ENCODE results near the gene LRFN2. TPM values are rescaled to one million over a fixed set of nuclear protein-coding genes. Genes with fewer than 3 reads are reported as not detected.
A peak's percentile ranks its signal among the peaks of the same experiment; 100 is the strongest.

The LRFN2 gene
- total and polyA plus RNA-seq, 5 donors from 2014 or later = not detected

GRCh38 chr6:40480678-40481077 is 106.5 kb downstream of the LRFN2 start:
- DNase-seq (no peak), ATAC-seq (ENCODE audit: low read depth in 2 of 2) (no peak)
- no peaks in the 10 kb centered on the region for H3K36me3 ChIP-seq (ENCODE audit: control insufficient read depth, insufficient read depth, low read length)
- Mint-ChIP-seq H3K27me3 (peaks cover 14% of the 10 kb centered on the region), H3K27ac (no peak overlapping the region), H3K4me3 (no peak overlapping the region), H3K4me1 (no peaks in the 10 kb centered on the region), H3K36me3 (no peaks in the 10 kb centered on the region), H3K9me3 (peaks cover 0 to 1% (median 0%) of the 10 kb centered on the region in 7 donors)
- H3K4me1 ChIP-seq (ENCODE audit: control insufficient read depth, insufficient read depth, low read length, poor library complexity, severe bottlenecking) = no peaks in the 10 kb centered on the region
- no peak overlapping the region for H3K4me3 ChIP-seq (ENCODE audit: low read depth, low read length)
- peaks cover 2% of the 10 kb centered on the region for H3K27me3 ChIP-seq (ENCODE audit: control insufficient read depth, insufficient read depth, low read length)
- no peak overlapping the region for H3K27ac ChIP-seq (ENCODE audit: insufficient read depth, low read length, poor library complexity, severe bottlenecking)
- H3K9me3 ChIP-seq (ENCODE audit: control insufficient read depth in 2 of 2, low read length in 2 of 2) = no peaks in the 10 kb centered on the region

- Mint-ChIP-seq H3K4me1 (no peaks in the 10 kb centered on the region), H3K27ac (no peak overlapping the region), H3K27me3 (peaks cover 14% of the 10 kb centered on the region), H3K4me3 (no peak overlapping the region), H3K9me3 (peaks cover 0 to 1% (median 0%) of the 10 kb centered on the region in 7 donors), H3K36me3 (no peaks in the 10 kb centered on the region)
- Histone ChIP-seq H3K27me3 (ENCODE audit: control insufficient read depth, insufficient read depth, low read length) (peaks cover 2% of the 10 kb centered on the region), H3K36me3 (ENCODE audit: control insufficient read depth, insufficient read depth, low read length) (no peaks in the 10 kb centered on the region), H3K9me3 (ENCODE audit: control insufficient read depth in 2 of 2, low read length in 2 of 2) (no peaks in the 10 kb centered on the region), H3K4me3 (ENCODE audit: low read depth, low read length) (no peak overlapping the region), H3K4me1 (ENCODE audit: control insufficient read depth, insufficient read depth, low read length, poor library complexity, severe bottlenecking) (no peaks in the 10 kb centered on the region), H3K27ac (ENCODE audit: insufficient read depth, low read length, poor library complexity, severe bottlenecking) (no peak overlapping the region)
- ATAC-seq (ENCODE audit: low read depth in 2 of 2) = no peak
- no peak for DNase-seq
These were observed 107.5 kb downstream of the LRFN2 start for GRCh38 chr6:40479706-40480105.

GRCh38 chr6:40477246-40478126 is 109.7 kb downstream of the LRFN2 start:
- H3K9me3 Mint-ChIP-seq = no peaks in the 10 kb centered on the region
- H3K4me3 Mint-ChIP-seq = no peak overlapping the region
- ATAC-seq (ENCODE audit: low read depth in 2 of 2) = no peak
- no peaks in the 10 kb centered on the region for H3K36me3 Mint-ChIP-seq
- no peaks in the 10 kb centered on the region for H3K4me1 ChIP-seq (ENCODE audit: control insufficient read depth, insufficient read depth, low read length, poor library complexity, severe bottlenecking)
- no peaks in the 10 kb centered on the region for H3K36me3 ChIP-seq (ENCODE audit: control insufficient read depth, insufficient read depth, low read length)
- peak in 1 of 3 donors; percentile 9 for DNase-seq
- peaks cover 2% of the 10 kb centered on the region for H3K27me3 ChIP-seq (ENCODE audit: control insufficient read depth, insufficient read depth, low read length)
- H3K4me3 ChIP-seq (ENCODE audit: low read depth, low read length) = no peak overlapping the region
- no peaks in the 10 kb centered on the region for H3K4me1 Mint-ChIP-seq
- H3K9me3 ChIP-seq (ENCODE audit: control insufficient read depth in 2 of 2, low read length in 2 of 2) = no peaks in the 10 kb centered on the region
- H3K27ac Mint-ChIP-seq = peak overlapping the region in 1 of 3 donors; percentile 5
- H3K27me3 Mint-ChIP-seq = peaks cover 9% of the 10 kb centered on the region
- H3K27ac ChIP-seq (ENCODE audit: insufficient read depth, low read length, poor library complexity, severe bottlenecking) = no peak overlapping the region

GRCh38 chr6:40476673-40477072 is 110.5 kb downstream of the LRFN2 start:
- no peaks in the 10 kb centered on the region for H3K36me3 ChIP-seq (ENCODE audit: control insufficient read depth, insufficient read depth, low read length)
- Mint-ChIP-seq H3K9me3 (no peaks in the 10 kb centered on the region), H3K27ac (no peak overlapping the region), H3K4me3 (no peak overlapping the region), H3K36me3 (no peaks in the 10 kb centered on the region), H3K27me3 (peaks cover 9% of the 10 kb centered on the region), H3K4me1 (no peaks in the 10 kb centered on the region)
- ATAC-seq (ENCODE audit: low read depth in 2 of 2) (no peak), DNase-seq (no peak)
- H3K4me3 ChIP-seq (ENCODE audit: low read depth, low read length) = no peak overlapping the region
- no peak overlapping the region for H3K27ac ChIP-seq (ENCODE audit: insufficient read depth, low read length, poor library complexity, severe bottlenecking)
- no peaks in the 10 kb centered on the region for H3K9me3 ChIP-seq (ENCODE audit: control insufficient read depth in 2 of 2, low read length in 2 of 2)
- peaks cover 2% of the 10 kb centered on the region for H3K27me3 ChIP-seq (ENCODE audit: control insufficient read depth, insufficient read depth, low read length)
- H3K4me1 ChIP-seq (ENCODE audit: control insufficient read depth, insufficient read depth, low read length, poor library complexity, severe bottlenecking) = no peaks in the 10 kb centered on the region

GRCh38 chr6:40474937-40475336 is 112.2 kb downstream of the LRFN2 start:
- no peaks in the 10 kb centered on the region for H3K9me3 ChIP-seq (ENCODE audit: control insufficient read depth in 2 of 2, low read length in 2 of 2)
- H3K9me3 Mint-ChIP-seq = no peaks in the 10 kb centered on the region
- H3K36me3 Mint-ChIP-seq = no peaks in the 10 kb centered on the region
- H3K4me3 ChIP-seq (ENCODE audit: low read depth, low read length) = no peak overlapping the region
- no peaks in the 10 kb centered on the region for H3K36me3 ChIP-seq (ENCODE audit: control insufficient read depth, insufficient read depth, low read length)
- peaks cover 2% of the 10 kb centered on the region for H3K27me3 ChIP-seq (ENCODE audit: control insufficient read depth, insufficient read depth, low read length)
- no peak for ATAC-seq (ENCODE audit: low read depth in 2 of 2)
- DNase-seq = no peak
- H3K4me1 Mint-ChIP-seq = no peaks in the 10 kb centered on the region
- H3K27me3 Mint-ChIP-seq = peaks cover 9% of the 10 kb centered on the region
- H3K27ac ChIP-seq (ENCODE audit: insufficient read depth, low read length, poor library complexity, severe bottlenecking) = no peak overlapping the region
- no peaks in the 10 kb centered on the region for H3K4me1 ChIP-seq (ENCODE audit: control insufficient read depth, insufficient read depth, low read length, poor library complexity, severe bottlenecking)
- no peak overlapping the region for H3K27ac Mint-ChIP-seq
- no peak overlapping the region for H3K4me3 Mint-ChIP-seq

GRCh38 chr6:40473026-40473425 is 114.1 kb downstream of the LRFN2 start:
- Histone ChIP-seq H3K9me3 (ENCODE audit: control insufficient read depth in 2 of 2, low read length in 2 of 2) (no peaks in the 10 kb centered on the region), H3K27ac (ENCODE audit: insufficient read depth, low read length, poor library complexity, severe bottlenecking) (no peak overlapping the region), H3K4me1 (ENCODE audit: control insufficient read depth, insufficient read depth, low read length, poor library complexity, severe bottlenecking) (no peaks in the 10 kb centered on the region), H3K36me3 (ENCODE audit: control insufficient read depth, insufficient read depth, low read length) (no peaks in the 10 kb centered on the region), H3K4me3 (ENCODE audit: low read depth, low read length) (no peak overlapping the region), H3K27me3 (ENCODE audit: control insufficient read depth, insufficient read depth, low read length) (no peaks in the 10 kb centered on the region)
- Mint-ChIP-seq H3K36me3 (no peaks in the 10 kb centered on the region), H3K9me3 (no peaks in the 10 kb centered on the region), H3K27ac (no peak overlapping the region), H3K4me3 (no peak overlapping the region), H3K27me3 (peaks cover 5% of the 10 kb centered on the region), H3K4me1 (no peaks in the 10 kb centered on the region)
- ATAC-seq (ENCODE audit: low read depth in 2 of 2) = no peak
- DNase-seq = no peak

GRCh38 chr6:40472353-40472752 is 114.8 kb downstream of the LRFN2 start:
- H3K4me1 Mint-ChIP-seq = no peaks in the 10 kb centered on the region
- H3K27ac Mint-ChIP-seq = no peak overlapping the region
- H3K27me3 ChIP-seq (ENCODE audit: control insufficient read depth, insufficient read depth, low read length) = no peaks in the 10 kb centered on the region
- no peak overlapping the region for H3K4me3 ChIP-seq (ENCODE audit: low read depth, low read length)
- no peaks in the 10 kb centered on the region for H3K36me3 Mint-ChIP-seq
- no peaks in the 10 kb centered on the region for H3K9me3 Mint-ChIP-seq
- no peak overlapping the region for H3K4me3 Mint-ChIP-seq
- ATAC-seq (ENCODE audit: low read depth in 2 of 2) (no peak), DNase-seq (no peak)
- H3K27ac ChIP-seq (ENCODE audit: insufficient read depth, low read length, poor library complexity, severe bottlenecking) = no peak overlapping the region
- no peaks in the 10 kb centered on the region for H3K27me3 Mint-ChIP-seq
- no peaks in the 10 kb centered on the region for H3K9me3 ChIP-seq (ENCODE audit: control insufficient read depth in 2 of 2, low read length in 2 of 2)
- H3K36me3 ChIP-seq (ENCODE audit: control insufficient read depth, insufficient read depth, low read length) = no peaks in the 10 kb centered on the region
- no peaks in the 10 kb centered on the region for H3K4me1 ChIP-seq (ENCODE audit: control insufficient read depth, insufficient read depth, low read length, poor library complexity, severe bottlenecking)

- H3K27me3 ChIP-seq (ENCODE audit: control insufficient read depth, insufficient read depth, low read length) = no peaks in the 10 kb centered on the region
- H3K27me3 Mint-ChIP-seq = peaks cover 4% of the 10 kb centered on the region
- H3K4me3 Mint-ChIP-seq = no peak overlapping the region
- no peaks in the 10 kb centered on the region for H3K9me3 ChIP-seq (ENCODE audit: control insufficient read depth in 2 of 2, low read length in 2 of 2)
- no peaks in the 10 kb centered on the region for H3K4me1 ChIP-seq (ENCODE audit: control insufficient read depth, insufficient read depth, low read length, poor library complexity, severe bottlenecking)
- no peak overlapping the region for H3K27ac ChIP-seq (ENCODE audit: insufficient read depth, low read length, poor library complexity, severe bottlenecking)
- H3K36me3 ChIP-seq (ENCODE audit: control insufficient read depth, insufficient read depth, low read length) = no peaks in the 10 kb centered on the region
- ATAC-seq (ENCODE audit: low read depth in 2 of 2) (no peak), DNase-seq (no peak)
- H3K4me3 ChIP-seq (ENCODE audit: low read depth, low read length) = no peak overlapping the region
- H3K27ac Mint-ChIP-seq = no peak overlapping the region
- no peaks in the 10 kb centered on the region for H3K9me3 Mint-ChIP-seq
- H3K4me1 Mint-ChIP-seq = no peaks in the 10 kb centered on the region
- H3K36me3 Mint-ChIP-seq = no peaks in the 10 kb centered on the region
These were observed 115.9 kb downstream of the LRFN2 start for GRCh38 chr6:40471243-40471642.
